IPS DF 6.9 (cell line): Measurements from ENCODE around the gene CFD.

Source experiments
- DNase-seq: peaks from one replicate; pipeline ENCODE4 v3.0.0-alpha.2; 2013; ENCODE audit warnings: low read depth, low spot score
- H3K27ac ChIP-seq: one replicate; pipeline ENCODE4 v1.5.1; 2013; ENCODE audit warnings: low read length, control low read depth
- H3K27me3 ChIP-seq: 2 replicates; pipeline ENCODE4 v1.6.1; 2013; ENCODE audit warnings: mild to moderate bottlenecking, low read length; ENCODE audit not compliant: control insufficient read depth, insufficient read depth
- H3K36me3 ChIP-seq: 2 replicates; pipeline ENCODE4 v1.6.1; 2013; ENCODE audit warnings: low read length; ENCODE audit not compliant: control insufficient read depth, insufficient read depth
- H3K4me1 ChIP-seq: 2 replicates; pipeline ENCODE4 v1.6.1; 2013; ENCODE audit warnings: low read length; ENCODE audit not compliant: control insufficient read depth, insufficient read depth
- H3K4me3 ChIP-seq: 2 replicates; pipeline ENCODE4 v1.5.1; 2013; ENCODE audit warnings: mild to moderate bottlenecking, low read length
- H3K9me3 ChIP-seq: 2 replicates; pipeline ENCODE4 v1.6.1; 2013; ENCODE audit warnings: low read length, inconsistent platforms; ENCODE audit not compliant: control insufficient read depth, insufficient read depth
- WGBS: extraction: QIAGEN DNeasy Blood & Tissue Kit; methylation state at CpG from one replicate; pipeline ENCODE4 v1.1.7; 2013; ENCODE audit warnings: mixed read lengths, missing lambda C conversion rate; ENCODE audit not compliant: insufficient read length, insufficient coverage; 5-methylcytosine and 5-hydroxymethylcytosine counted together

CFD gene

DNA sequence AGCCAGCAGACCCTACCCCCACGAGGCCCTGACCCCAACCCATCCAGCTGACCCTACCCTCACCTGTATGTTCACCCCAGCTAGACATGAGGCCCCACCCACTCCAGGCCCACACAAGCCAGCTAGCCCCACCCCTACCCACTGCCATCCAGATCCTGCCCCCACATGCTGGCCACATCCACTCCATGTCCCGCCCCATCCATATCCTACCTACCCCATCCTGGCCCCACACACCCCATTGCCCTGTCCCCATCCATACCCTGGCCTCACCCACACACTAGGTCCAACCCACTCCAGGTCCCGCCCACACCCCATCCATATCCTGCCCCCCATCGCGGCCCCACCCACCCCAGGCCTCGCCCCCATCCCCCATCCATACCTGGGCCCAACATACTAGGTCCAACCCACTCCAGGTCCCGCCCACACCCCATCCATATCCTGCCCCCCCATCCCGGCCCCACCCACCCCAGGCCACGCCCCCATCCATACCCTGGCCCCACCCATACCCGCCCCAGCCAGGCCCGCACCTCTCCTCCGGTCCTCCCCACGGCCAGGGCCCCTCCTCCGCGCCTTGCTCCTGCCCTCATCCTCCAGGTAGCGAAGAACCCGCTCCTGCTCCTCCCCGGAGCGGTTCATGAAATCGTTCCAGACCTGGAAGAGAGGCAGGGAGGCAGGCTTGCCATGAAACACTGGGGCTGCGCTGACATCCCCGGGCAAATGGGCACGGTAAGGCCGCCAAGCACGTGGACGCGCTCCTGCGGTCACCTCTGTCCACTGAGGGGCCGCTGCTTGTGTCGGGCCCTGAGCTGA lies 41.0 kb downstream of the CFD start:
- Histone ChIP-seq H3K9me3 (no peaks in the 10 kb centered on the region), H3K27ac (no peak overlapping the region), H3K27me3 (no peaks in the 10 kb centered on the region), H3K4me1 (peaks cover 4% of the 10 kb centered on the region; the same call in 1 of the 2 replicates), H3K36me3 (peaks cover 3% of the 10 kb centered on the region; the same call in 1 of the 2 replicates), H3K4me3 (no peak overlapping the region)
- no peak for DNase-seq
- no CpG with 5 or more reads among the region's 30 CpGs for WGBS

DNA sequence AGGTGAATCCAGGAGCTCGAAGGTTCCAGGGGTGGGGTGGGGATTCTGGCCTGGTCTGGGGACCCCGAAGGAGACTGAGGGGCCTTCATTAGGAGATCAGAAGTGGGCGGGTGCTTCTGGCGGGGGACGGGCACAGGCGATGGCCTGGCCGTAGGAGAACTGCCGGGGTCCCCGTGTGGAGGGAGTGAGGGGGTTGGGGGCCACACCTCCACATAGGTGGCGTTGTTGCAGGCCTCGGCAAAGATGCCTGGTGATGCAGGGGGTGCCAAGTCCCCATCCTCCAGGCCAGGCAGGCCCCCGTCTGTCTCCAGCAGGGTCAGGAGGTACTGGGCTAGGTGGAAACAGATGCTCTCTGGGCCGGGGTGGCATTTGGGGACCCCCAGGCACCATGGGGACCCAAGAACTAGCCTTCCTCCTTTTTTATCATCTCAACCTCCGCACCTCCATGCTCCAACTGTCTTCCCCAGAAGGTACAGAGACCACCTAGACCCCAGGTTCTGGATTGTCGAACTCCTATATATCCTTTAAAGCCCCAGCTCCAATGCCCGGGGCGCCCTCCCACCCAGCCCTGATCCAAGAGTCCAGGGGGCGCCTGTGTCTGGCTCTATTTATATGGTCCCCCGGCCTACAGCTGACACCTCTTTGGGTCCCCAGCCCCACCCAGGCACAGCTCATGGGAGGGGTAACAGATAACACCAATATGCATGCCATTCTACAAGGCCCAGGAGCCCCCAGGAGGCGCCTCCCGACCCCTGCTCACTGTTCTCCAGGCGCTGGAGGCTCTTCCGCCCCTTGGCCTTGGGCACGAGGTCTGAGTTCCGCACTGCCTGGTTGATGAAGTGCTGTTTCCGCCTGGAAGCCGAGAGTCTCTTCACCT lies 42.0 kb downstream of the CFD start:
- H3K4me3 ChIP-seq, result no peak overlapping the region
- H3K27me3 ChIP-seq, result no peaks in the 10 kb centered on the region
- H3K27ac ChIP-seq, result no peak overlapping the region
- peaks cover 4% of the 10 kb centered on the region; the same call in 1 of the 2 replicates for H3K4me1 ChIP-seq
- WGBS, result no CpG with 5 or more reads among the region's 27 CpGs
- DNase-seq, result no peak
- peaks cover 3% of the 10 kb centered on the region; the same call in 1 of the 2 replicates for H3K36me3 ChIP-seq
- H3K9me3 ChIP-seq, result no peaks in the 10 kb centered on the region

DNA sequence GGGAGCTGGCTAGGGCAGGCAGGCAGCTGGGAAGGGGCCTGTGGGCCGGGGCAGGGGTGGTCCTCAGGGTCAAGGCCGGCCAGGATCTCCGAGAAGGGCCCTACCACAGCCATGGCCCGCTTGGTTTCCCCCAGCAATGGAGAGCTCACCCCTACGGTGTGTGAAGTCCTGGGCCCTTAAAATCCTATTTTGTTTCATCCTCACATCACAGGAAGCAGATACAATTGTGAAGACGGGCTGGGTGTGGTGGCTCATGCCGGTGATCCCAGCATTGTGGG lies 42.6 kb downstream of the CFD start:
- no peak overlapping the region for H3K27ac ChIP-seq
- no CpG with 5 or more reads among the region's 7 CpGs for WGBS
- peaks cover 3% of the 10 kb centered on the region; the same call in 1 of the 2 replicates for H3K36me3 ChIP-seq
- H3K4me3 ChIP-seq, result no peak overlapping the region
- no peaks in the 10 kb centered on the region for H3K27me3 ChIP-seq
- H3K4me1 ChIP-seq, result peaks cover 4% of the 10 kb centered on the region; the same call in 1 of the 2 replicates
- H3K9me3 ChIP-seq, result no peaks in the 10 kb centered on the region
- DNase-seq, result no peak

DNA sequence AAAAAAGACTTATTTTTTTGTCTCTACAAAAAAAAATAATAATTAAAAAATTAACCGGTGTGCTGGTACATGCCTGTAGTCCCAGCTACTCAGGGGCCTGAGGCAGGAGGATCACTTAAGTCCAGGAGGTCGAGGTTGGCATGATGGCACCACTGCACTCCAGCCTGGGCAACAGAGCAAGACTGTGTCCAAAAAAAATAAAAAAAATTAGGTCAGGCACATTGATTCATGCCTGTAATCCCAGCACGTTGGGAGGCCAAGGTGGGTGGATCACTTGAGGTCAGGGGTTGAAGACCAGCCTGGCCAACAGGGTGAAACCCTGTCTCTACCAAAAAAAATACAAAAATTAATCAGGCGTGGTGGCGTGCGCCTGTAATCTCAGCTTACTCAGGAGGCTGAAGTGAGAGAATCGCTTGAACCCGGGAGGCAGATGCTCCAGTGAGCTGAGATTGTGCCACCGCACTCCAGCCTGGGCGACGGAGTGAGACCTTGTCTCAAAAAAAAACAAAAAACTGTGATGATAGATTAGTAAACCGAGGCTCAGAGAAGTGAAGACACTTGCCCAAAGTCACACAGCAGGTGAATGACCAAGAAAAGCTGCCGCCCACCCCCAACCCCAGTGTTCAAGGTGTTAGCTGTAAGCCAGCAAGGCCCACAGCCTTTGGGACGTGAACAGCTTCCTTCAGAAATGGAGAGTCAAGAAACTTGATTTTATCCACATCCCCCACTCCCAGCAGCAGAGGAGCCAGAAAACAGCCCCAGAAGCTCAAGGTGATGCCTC lies 43.2 kb downstream of the CFD start:
- Histone ChIP-seq H3K4me1 (peaks cover 4% of the 10 kb centered on the region; the same call in 1 of the 2 replicates), H3K4me3 (no peak overlapping the region), H3K9me3 (no peaks in the 10 kb centered on the region), H3K27ac (no peak overlapping the region), H3K27me3 (no peaks in the 10 kb centered on the region), H3K36me3 (peaks cover 3% of the 10 kb centered on the region; the same call in 1 of the 2 replicates)
- whole genome bisulfite sequencing, result no CpG with 5 or more reads among the region's 14 CpGs
- DNase-seq, result no peak

DNA sequence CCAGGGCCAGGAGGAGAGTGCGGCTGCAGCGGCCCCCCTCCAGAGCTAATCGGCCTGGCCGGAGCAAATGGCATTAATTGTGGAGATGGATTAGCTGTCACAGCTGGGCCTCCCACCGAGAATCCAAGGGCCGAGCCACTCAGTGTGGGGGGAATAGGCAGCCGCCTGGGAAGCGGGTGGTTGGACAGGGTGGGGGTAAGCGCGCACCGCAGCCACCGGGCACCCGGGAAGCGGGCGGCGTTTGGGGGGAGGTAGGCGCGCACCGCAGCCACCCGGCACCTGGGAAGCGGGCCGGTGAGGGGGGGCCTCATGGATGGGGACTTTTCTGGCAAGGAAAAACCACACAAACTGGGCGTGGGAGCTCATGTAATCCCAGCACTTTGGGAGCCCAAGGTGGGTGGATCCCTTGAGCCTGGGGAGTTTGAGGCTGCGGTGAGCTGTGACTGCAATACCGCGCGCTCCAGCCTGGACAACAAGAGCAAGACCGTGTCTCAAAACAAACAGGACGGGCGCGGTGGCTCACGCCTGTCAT lies 43.9 kb downstream of the CFD start:
- Histone ChIP-seq H3K9me3 (no peaks in the 10 kb centered on the region), H3K4me3 (no peak overlapping the region), H3K36me3 (peaks cover 3% of the 10 kb centered on the region; the same call in 1 of the 2 replicates), H3K27me3 (no peaks in the 10 kb centered on the region), H3K27ac (no peak overlapping the region), H3K4me1 (peaks cover 4% of the 10 kb centered on the region; the same call in 1 of the 2 replicates)
- DNase-seq, result no peak
- WGBS, result no CpG with 5 or more reads among the region's 32 CpGs

DNA sequence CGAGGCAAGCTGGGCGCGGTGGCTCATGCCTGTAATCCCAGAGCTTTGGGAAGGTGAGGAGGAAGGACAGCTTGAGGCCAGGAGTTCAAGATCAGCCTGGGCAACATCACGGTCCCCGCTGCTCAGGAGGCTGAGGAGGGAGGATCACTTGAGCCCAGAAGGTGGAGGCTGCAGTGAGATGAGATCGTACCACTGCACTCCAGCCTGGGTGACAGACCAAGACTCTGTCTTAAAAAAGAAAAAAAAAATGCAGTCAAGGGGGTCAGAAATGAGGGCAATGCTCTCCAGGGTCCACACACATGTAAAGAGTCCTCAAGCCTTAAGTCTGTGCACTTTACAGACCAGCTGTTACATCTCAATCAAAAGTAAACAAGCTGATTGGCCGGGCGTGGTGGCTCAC lies 45.1 kb downstream of the CFD start:
- Histone ChIP-seq H3K4me1 (peaks cover 5% of the 10 kb centered on the region), H3K4me3 (no peak overlapping the region), H3K9me3 (no peaks in the 10 kb centered on the region), H3K27me3 (no peaks in the 10 kb centered on the region), H3K27ac (no peak overlapping the region), H3K36me3 (no peaks in the 10 kb centered on the region; the same call in 1 of the 2 replicates)
- WGBS, result no CpG with 5 or more reads among the region's 8 CpGs
- no peak for DNase-seq

DNA sequence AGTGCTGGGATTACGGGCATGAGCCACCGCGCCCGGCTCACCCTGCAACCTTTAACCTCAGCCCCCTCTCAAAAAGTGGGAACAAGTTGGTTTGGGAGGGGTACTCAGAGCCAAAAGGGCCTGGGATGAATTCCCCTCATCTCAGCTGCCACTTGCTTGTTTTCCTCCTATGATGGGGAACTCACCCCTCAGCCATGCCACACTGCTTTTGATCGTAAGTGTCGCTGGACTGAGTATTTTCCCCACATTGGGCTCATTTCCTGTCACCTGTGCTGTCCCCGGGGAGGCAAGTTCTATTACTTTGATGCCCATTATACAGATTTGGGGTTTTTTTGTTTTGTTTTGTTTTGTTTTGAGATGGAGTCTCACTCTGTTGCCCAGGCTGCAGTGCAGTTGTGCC lies 47.0 kb downstream of the CFD start:
- H3K4me3 ChIP-seq, result no peak overlapping the region
- H3K4me1 ChIP-seq, result peaks cover 2% of the 10 kb centered on the region; the same call in 1 of the 2 replicates
- no peaks in the 10 kb centered on the region for H3K36me3 ChIP-seq
- DNase-seq, result no peak
- WGBS, result no CpG with 5 or more reads among the region's 7 CpGs
- H3K27me3 ChIP-seq, result no peaks in the 10 kb centered on the region
- H3K27ac ChIP-seq, result no peak overlapping the region
- H3K9me3 ChIP-seq, result no peaks in the 10 kb centered on the region

DNA sequence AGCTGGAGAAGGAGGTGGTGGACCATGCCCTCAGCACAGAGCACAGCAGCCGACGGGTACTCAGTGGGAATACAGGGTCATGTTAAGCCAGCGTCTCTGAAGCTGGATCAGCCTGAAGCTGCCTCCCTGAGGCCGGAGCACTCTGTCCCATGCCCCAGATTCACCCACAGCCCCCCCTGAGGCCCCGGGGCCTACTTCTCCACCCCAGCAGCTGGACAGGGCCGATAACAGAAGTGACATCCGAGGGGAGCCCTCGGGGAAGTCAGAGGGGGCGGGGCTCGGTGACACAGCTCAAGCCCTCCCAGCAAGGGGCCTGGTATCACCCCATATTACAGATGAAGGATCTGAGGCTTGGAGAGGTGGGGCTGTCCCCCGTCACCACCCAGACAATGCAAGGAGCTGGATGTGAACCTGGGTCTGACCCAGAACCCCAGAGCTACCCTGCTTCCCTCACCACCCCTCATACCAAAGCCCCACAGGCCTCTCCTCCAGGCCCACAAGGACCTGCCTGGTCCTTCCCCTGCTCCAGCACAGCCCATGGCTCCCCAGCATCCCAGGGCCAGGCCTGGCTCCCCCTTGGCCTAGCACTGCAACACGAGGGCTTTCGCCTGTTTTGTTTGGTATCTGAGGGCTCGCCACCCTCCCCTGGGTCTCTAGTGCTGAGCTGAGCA lies 47.9 kb downstream of the CFD start:
- Histone ChIP-seq H3K36me3 (no peaks in the 10 kb centered on the region), H3K27me3 (no peaks in the 10 kb centered on the region), H3K27ac (no peak overlapping the region), H3K4me3 (no peak overlapping the region), H3K4me1 (peaks cover 2% of the 10 kb centered on the region; the same call in 1 of the 2 replicates), H3K9me3 (no peaks in the 10 kb centered on the region)
- WGBS, result no CpG with 5 or more reads among the region's 14 CpGs
- DNase-seq, result no peak

DNA sequence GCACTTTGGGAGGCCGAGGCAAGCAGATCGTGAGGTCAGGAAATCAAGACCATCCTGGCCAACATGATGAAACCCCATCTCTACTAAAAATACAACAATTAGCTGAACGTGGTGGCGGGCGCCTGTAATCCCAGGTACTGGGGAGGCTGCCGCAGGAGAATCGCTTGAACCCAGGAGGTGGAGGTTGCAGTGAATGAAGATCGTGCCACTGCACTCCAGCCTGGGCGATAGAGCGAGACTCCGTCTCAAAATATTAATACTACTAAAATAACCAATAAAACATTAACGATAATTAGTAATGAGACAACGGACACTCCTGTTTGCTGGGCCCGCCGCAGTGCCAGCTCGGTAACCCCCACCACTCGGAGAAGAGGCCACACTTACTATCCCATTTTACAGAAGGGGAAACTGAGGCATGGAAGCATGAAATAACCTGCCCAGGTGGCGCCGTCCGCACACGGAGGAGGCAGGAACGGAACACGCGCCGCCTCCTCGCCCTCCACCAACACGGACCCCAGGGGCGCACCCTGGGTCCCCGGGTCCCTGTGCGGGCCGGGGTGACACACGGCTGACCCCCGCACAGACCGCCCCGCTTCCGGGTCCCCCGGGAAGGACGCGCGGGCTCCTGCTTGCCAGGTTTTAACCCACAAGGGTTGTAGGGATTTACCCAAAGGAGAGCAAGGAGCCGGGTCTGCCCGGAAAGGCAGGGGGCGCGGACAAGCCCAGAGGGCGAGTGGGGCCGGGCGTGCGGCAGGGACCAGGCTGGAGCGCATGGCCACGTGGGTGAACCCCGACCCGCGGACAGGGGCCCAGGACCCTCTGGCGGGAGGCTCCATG lies 52.0 kb downstream of the CFD start:
- Histone ChIP-seq H3K9me3 (no peaks in the 10 kb centered on the region), H3K36me3 (no peaks in the 10 kb centered on the region), H3K27ac (no peak overlapping the region), H3K27me3 (peaks cover 2% of the 10 kb centered on the region; the same call in 1 of the 2 replicates), H3K4me1 (peaks cover 2% of the 10 kb centered on the region), H3K4me3 (peak overlapping the region; percentile 31; the same call in 1 of the 2 replicates)
- WGBS, result no CpG with 5 or more reads among the region's 54 CpGs
- no peak for DNase-seq
